Measurements from ENCODE around the gene DICER1. TPM values are rescaled to one million over a fixed set of nuclear protein-coding genes. Genes with fewer than 3 reads are reported as not detected.
"Not testable (repeated sequence)": the region's sequence is repeated elsewhere in the genome, so short reads cannot be mapped to it uniquely, and the experiment has no call there.

Gene DICER1, protein sequence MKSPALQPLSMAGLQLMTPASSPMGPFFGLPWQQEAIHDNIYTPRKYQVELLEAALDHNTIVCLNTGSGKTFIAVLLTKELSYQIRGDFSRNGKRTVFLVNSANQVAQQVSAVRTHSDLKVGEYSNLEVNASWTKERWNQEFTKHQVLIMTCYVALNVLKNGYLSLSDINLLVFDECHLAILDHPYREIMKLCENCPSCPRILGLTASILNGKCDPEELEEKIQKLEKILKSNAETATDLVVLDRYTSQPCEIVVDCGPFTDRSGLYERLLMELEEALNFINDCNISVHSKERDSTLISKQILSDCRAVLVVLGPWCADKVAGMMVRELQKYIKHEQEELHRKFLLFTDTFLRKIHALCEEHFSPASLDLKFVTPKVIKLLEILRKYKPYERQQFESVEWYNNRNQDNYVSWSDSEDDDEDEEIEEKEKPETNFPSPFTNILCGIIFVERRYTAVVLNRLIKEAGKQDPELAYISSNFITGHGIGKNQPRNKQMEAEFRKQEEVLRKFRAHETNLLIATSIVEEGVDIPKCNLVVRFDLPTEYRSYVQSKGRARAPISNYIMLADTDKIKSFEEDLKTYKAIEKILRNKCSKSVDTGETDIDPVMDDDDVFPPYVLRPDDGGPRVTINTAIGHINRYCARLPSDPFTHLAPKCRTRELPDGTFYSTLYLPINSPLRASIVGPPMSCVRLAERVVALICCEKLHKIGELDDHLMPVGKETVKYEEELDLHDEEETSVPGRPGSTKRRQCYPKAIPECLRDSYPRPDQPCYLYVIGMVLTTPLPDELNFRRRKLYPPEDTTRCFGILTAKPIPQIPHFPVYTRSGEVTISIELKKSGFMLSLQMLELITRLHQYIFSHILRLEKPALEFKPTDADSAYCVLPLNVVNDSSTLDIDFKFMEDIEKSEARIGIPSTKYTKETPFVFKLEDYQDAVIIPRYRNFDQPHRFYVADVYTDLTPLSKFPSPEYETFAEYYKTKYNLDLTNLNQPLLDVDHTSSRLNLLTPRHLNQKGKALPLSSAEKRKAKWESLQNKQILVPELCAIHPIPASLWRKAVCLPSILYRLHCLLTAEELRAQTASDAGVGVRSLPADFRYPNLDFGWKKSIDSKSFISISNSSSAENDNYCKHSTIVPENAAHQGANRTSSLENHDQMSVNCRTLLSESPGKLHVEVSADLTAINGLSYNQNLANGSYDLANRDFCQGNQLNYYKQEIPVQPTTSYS (N-terminal part only)
- polyA plus RNA-seq (2012; ENCODE audit: low read depth, missing spikeins): 16.7 TPM

GRCh38 chr14:95157327-95158189, at the start of gene DICER1:
Gene DICER1 (minus strand): TSS chr14:95157529. CDS start chr14:95133458, 24,071 bp downstream.
- DNase-seq (ENCODE audit: insufficient read length, low spot score): peak; percentile 94
- peak; percentile 94 for FAIRE-seq
- peak; percentile 51; the same call in 1 of the 2 replicates for TF ChIP-seq SPI1 (IDR thresholded peaks at IDR 0.05; ENCODE audit: low read depth, low read length)
- peak; percentile 40; the same call in 1 of the 2 replicates for TF ChIP-seq POU2F2 (IDR thresholded peaks at IDR 0.05; ENCODE audit: low read depth, low read length)
- peak; percentile 39 for TF ChIP-seq POLR2A (IDR thresholded peaks at IDR 0.05; ENCODE audit: low read depth, low read length)
- TF ChIP-seq POLR2AphosphoS5 (IDR thresholded peaks at IDR 0.05; ENCODE audit: low read depth, low read length): peak; percentile 51; the same call in 1 of the 2 replicates
- TF ChIP-seq TAF1 (IDR thresholded peaks at IDR 0.05; ENCODE audit: low read depth, low read length): peak; percentile 14; the same call in 1 of the 2 replicates
- no peak for TF ChIP-seq PAX5 (IDR thresholded peaks at IDR 0.05; ENCODE audit: insufficient read depth, low read length, severe bottlenecking)

DNA sequence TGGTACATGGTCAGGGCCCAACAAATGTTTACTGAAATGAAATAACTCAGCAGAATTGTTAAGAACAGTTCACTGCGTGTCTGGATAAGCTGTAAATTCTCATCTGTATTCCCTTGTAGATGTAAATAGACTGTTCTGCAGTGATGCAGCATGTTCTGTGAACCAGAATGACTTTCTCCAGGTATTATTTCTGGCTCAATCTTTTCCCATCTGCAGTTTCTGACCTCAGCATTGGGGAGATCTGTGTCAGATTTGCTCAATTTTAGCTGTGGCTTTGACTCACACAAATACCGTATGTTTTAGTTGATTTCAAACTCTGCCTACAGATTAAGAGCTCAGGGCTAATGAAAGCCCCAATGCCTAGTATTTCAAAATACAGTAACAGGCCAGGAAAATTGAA, 49.2 kb upstream of the DICER1 start:
- no peak for DNase-seq (ENCODE audit: insufficient read length, low spot score)
- TF ChIP-seq SPI1 (IDR thresholded peaks at IDR 0.05; ENCODE audit: low read depth, low read length) (no peak), TAF1 (IDR thresholded peaks at IDR 0.05; ENCODE audit: low read depth, low read length) (no peak), POLR2A (IDR thresholded peaks at IDR 0.05; ENCODE audit: low read depth, low read length) (no peak), POLR2AphosphoS5 (IDR thresholded peaks at IDR 0.05; ENCODE audit: low read depth, low read length) (no peak), PAX5 (IDR thresholded peaks at IDR 0.05; ENCODE audit: insufficient read depth, low read length, severe bottlenecking) (no peak), POU2F2 (IDR thresholded peaks at IDR 0.05; ENCODE audit: low read depth, low read length) (no peak)
- FAIRE-seq: no peak

DNA sequence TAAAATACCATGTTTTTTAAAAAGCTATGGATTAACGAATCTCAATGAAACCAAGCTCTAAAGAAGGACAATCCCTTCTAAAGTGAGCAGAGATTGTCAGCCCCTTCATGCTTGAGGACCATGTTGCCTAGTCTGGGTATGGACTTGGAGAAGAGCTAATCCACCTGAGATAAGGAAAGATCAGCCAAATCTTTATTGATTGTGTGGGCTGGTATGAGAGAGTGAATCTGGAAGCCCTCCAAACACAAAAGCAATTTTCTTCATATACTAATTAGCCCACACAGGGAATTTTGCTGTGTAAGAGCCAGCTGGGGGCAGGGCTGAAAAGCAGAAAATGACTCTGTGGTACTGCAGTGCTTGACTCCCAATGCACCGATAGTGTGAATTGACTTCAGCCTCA, 47.4 kb upstream of the DICER1 start:
- TF ChIP-seq SPI1 (IDR thresholded peaks at IDR 0.05; ENCODE audit: low read depth, low read length) (no peak), TAF1 (IDR thresholded peaks at IDR 0.05; ENCODE audit: low read depth, low read length) (no peak), POU2F2 (IDR thresholded peaks at IDR 0.05; ENCODE audit: low read depth, low read length) (no peak), PAX5 (IDR thresholded peaks at IDR 0.05; ENCODE audit: insufficient read depth, low read length, severe bottlenecking) (no peak), POLR2AphosphoS5 (IDR thresholded peaks at IDR 0.05; ENCODE audit: low read depth, low read length) (no peak), POLR2A (IDR thresholded peaks at IDR 0.05; ENCODE audit: low read depth, low read length) (no peak)
- no peak for FAIRE-seq
- DNase-seq (ENCODE audit: insufficient read length, low spot score): no peak

- not testable (repeated sequence) for DNase-seq (ENCODE audit: insufficient read length, low spot score); FAIRE-seq
Measured at GRCh38 chr14:95201745-95202144, 44.4 kb upstream of the DICER1 start.

GRCh38 chr14:95200404-95200803, 43.1 kb upstream of the DICER1 start:
- peak; percentile 59 for FAIRE-seq
- DNase-seq (ENCODE audit: insufficient read length, low spot score): no peak
- no peak for TF ChIP-seq POLR2AphosphoS5 (IDR thresholded peaks at IDR 0.05; ENCODE audit: low read depth, low read length)
- TF ChIP-seq TAF1 (IDR thresholded peaks at IDR 0.05; ENCODE audit: low read depth, low read length): no peak
- TF ChIP-seq SPI1 (IDR thresholded peaks at IDR 0.05; ENCODE audit: low read depth, low read length): no peak
- no peak for TF ChIP-seq POLR2A (IDR thresholded peaks at IDR 0.05; ENCODE audit: low read depth, low read length)
- no peak for TF ChIP-seq PAX5 (IDR thresholded peaks at IDR 0.05; ENCODE audit: insufficient read depth, low read length, severe bottlenecking)
- TF ChIP-seq POU2F2 (IDR thresholded peaks at IDR 0.05; ENCODE audit: low read depth, low read length): no peak

DNA sequence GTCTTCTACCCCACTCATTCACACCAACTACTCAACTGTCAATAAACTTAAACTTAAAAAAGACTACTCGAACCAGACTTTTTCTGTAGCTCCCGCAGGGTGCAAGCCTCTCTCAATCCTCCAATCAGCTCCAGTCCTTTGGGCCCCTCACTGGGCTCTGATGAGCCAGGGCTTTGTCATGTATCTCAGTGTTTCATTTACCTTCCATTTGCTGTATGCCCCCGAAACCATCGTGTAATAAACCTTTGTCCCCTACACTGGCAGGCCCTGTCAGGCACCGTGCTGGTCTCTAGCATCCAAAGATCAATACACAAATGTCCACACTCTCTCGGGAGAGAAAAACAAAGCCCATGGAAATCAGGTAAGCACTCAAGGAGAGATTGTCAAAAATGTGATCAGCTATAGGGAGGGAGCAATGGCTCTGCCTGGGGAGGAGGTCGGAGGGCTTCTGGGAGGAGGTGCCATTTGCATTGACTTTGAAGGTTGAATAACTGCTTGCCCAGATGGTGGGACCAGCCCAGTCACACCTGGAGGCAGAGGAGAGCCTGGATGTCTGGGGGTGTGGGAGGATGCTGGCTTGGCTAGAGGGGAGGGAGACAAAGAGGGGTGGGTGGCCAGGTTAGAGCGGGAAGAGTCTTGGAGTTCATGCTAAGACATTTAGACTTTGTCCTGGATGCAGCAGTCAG, 42.1 kb upstream of the DICER1 start:
- TF ChIP-seq POLR2AphosphoS5 (IDR thresholded peaks at IDR 0.05; ENCODE audit: low read depth, low read length) (no peak), TAF1 (IDR thresholded peaks at IDR 0.05; ENCODE audit: low read depth, low read length) (no peak), POU2F2 (IDR thresholded peaks at IDR 0.05; ENCODE audit: low read depth, low read length) (no peak), SPI1 (IDR thresholded peaks at IDR 0.05; ENCODE audit: low read depth, low read length) (no peak), POLR2A (IDR thresholded peaks at IDR 0.05; ENCODE audit: low read depth, low read length) (no peak), PAX5 (IDR thresholded peaks at IDR 0.05; ENCODE audit: insufficient read depth, low read length, severe bottlenecking) (no peak)
- DNase-seq (ENCODE audit: insufficient read length, low spot score): no peak
- FAIRE-seq: no peak

DNA sequence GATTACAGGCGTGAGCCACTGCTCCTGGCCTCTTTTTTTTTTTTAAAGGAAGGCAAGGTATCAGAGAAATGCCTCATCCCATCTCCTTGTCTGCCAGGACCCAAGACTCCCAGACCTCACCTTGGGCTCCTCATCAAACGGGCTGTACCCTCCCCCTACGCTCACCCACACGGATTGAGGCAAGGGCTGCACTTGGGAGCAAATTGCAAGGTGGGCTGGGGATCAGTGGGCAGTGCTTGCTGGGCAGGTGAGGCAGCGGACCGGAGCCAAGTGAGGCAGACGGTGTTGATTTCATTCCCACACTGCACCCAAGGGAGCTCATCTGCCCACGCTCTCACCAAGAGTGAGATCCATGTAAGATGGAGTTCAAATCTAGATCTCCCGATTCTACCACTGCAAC, 41.0 kb upstream of the DICER1 start:
- TF ChIP-seq POLR2A (IDR thresholded peaks at IDR 0.05; ENCODE audit: low read depth, low read length) (no peak), SPI1 (IDR thresholded peaks at IDR 0.05; ENCODE audit: low read depth, low read length) (no peak), POLR2AphosphoS5 (IDR thresholded peaks at IDR 0.05; ENCODE audit: low read depth, low read length) (no peak), TAF1 (IDR thresholded peaks at IDR 0.05; ENCODE audit: low read depth, low read length) (no peak), POU2F2 (IDR thresholded peaks at IDR 0.05; ENCODE audit: low read depth, low read length) (no peak), PAX5 (IDR thresholded peaks at IDR 0.05; ENCODE audit: insufficient read depth, low read length, severe bottlenecking) (no peak)
- FAIRE-seq (no peak), DNase-seq (ENCODE audit: insufficient read length, low spot score) (no peak)

- DNase-seq (ENCODE audit: insufficient read length, low spot score) (no peak), FAIRE-seq (no peak)
- TF ChIP-seq POU2F2 (IDR thresholded peaks at IDR 0.05; ENCODE audit: low read depth, low read length) (no peak), PAX5 (IDR thresholded peaks at IDR 0.05; ENCODE audit: insufficient read depth, low read length, severe bottlenecking) (no peak), POLR2A (IDR thresholded peaks at IDR 0.05; ENCODE audit: low read depth, low read length) (no peak), POLR2AphosphoS5 (IDR thresholded peaks at IDR 0.05; ENCODE audit: low read depth, low read length) (no peak), SPI1 (IDR thresholded peaks at IDR 0.05; ENCODE audit: low read depth, low read length) (no peak), TAF1 (IDR thresholded peaks at IDR 0.05; ENCODE audit: low read depth, low read length) (no peak)
Measured at GRCh38 chr14:95197551-95197950, 40.2 kb upstream of the DICER1 start.

Measured in GM12891 (cell line).